NOMO-1 treated with DMSO at 0.1 percent for 48 hours (cell line): ENCODE results near the gene KIT.
A peak's percentile ranks its signal among the peaks of the same experiment; 100 is the strongest.

Source experiments
- DNase-seq: peaks from one replicate; lab custom pipeline; 2025; ENCODE audit not compliant: unreplicated experiment; lab: John Stamatoyannopoulos, UW

Gene KIT

DNA sequence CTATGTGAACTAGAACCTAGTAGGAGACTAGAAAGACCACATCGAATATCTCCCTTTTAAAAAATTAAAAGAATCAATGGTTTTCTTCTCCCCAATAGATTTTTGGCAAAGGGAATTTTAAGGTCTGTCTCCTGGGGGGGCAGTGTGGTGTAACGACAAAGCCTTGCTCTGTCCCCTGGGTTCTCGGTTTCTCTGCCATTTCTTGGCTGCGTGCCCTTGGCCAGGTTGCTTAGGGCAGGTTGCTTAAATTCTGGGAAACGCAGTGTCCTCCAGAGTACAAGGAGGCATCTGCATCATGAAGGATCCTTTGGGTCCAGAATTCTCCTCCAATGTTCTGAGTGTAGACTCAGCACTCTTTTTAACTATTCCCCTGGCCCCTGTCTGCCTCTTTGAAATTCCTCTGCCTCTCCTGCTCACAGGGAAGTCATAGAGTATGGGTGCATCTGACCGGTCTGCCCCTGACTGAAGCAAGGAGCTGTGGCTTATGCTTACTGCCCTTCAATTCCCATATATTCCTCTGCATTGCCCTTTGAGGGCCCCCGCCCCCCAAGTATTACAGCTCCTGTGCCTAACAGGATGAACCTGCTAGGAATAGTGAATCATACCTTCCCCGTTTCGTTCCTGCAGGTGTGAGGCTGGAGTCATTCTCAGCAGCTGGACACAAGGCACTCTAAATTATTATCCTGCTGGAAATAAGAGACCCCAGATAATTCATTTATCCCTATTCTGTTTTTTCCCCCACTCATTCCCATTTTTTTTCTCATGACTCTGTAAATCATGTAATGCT is 2.2 kb downstream of the KIT start:
- DNase-seq = no peak

DNA sequence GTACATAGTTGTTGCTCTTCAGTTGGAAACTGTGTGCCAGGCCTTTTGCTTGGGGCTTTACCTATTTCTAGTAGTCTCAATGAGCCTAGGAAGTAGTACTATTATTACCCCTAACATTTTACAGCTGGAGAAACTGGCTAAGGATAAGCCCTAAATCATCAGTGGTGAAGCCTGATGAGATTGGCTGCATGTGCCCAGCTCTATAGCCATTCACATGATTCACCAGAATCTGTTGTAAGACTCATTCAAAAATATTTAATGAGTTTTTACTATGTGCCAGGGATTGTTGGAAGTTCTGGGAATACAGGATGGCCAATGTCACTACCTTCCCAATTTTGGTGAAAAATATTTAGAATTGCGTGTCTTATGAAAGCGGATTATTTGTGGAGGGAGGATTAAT is 2.8 kb downstream of the KIT start:
- DNase-seq = no peak

DNA sequence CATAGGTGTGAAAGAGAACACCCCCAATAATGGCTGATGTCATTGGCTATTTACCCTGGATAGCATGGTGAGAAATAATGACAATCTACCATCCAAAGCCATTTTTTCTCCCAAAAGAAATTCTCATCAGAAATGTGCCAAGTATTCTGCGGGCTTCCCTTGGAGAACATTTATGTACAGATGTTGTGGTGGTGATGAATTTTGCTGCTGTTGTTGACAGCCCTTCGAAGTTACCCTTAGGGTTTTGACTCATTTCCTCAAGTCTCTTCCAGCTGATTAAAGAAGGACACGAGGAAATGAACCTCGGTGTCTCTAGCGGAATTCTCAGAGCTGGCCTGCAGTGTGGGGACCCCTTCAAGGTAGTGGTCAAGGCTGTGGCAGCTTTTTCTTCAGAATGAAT is 3.4 kb downstream of the KIT start:
- no peak for DNase-seq

DNA sequence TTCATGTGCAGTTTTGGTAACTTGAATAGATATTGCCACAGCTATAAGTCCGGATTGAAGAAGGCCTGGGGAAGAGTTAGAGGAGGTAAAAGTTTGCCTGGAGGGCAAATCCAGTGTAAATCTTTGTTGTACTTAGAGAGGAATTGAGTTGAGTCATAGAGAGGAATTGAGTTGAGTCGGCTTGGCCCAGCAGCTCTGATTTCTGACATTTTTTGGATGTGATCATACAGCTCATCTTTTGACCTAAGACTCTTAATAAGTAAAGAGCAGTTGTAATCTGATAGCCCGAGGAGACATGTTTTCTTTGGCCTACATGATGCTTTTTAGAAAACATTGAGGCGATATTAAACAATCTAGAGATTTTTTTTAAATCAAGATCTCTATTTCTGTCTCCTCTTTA is 3.9 kb downstream of the KIT start:
- DNase-seq = no peak

DNA sequence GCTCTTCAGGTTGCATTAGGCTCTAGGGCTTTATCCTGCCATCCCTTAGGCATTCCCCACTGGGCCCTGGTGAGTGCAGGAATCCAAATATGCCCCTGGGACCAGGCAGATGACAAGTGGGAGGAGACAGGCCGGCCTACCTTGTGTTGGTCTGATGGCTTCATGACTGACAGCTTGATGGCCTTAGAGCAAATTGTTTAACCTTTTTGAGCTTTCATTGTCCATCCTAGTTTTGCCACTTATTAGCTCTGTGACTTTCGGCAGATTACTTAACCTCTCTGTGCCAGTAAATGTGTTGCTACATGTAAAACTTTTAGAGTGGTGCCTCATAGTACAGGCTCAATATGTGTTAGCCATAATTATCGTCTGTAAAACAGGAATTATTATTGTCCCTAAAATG is 4.4 kb downstream of the KIT start:
- no peak for DNase-seq

DNA sequence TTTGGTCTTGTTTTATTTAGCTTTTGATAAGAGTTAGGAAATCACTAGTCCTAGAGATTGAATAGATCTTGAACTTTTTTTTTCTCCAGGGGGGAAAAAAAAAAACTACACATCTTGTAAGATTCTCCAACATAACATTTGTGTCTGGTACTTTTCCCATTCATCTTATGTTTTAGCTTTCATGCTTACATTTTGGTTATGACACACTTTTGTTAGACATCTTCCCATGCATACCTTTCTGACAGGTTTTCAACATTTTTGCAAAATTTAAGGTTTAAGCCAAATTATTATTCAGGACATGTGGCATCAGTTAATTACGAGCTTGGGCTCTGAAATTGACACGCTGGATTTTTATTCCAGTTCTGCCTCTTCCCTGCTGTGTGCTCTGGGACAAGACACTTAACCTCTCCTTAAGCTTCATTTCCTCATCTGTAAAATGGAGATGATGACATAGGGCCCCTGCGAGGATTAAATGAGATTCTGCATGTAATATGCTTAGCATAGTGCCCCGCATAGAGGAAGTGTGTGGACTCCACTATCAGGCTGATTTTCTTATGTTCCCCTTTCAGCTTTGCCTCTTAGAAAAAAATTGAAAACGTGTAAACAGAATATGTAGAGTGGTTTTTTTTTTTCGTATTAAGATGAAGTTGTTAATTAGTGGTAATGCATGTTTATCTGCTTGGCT is 5.3 kb downstream of the KIT start:
- DNase-seq = peak; percentile 87

DNA sequence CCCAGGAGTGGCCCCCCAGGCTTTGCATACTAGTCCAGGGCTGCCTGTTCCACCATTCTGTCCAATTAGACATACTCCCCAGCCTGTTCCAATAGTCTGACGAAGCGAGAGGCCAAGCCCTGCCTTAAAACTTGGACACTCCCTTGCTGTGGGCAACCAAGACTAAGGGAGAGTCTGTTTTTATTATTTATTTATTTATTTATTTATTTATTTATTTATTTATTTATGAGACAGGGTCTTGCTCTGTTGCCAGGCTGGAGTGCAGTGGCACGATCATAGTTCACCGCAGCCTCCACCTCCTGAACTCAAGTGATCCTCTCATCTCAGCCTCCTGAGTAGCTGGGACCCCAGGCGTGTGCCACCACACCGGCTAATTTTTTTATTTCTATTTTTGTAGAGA is 6.6 kb downstream of the KIT start:
- DNase-seq = no peak

DNA sequence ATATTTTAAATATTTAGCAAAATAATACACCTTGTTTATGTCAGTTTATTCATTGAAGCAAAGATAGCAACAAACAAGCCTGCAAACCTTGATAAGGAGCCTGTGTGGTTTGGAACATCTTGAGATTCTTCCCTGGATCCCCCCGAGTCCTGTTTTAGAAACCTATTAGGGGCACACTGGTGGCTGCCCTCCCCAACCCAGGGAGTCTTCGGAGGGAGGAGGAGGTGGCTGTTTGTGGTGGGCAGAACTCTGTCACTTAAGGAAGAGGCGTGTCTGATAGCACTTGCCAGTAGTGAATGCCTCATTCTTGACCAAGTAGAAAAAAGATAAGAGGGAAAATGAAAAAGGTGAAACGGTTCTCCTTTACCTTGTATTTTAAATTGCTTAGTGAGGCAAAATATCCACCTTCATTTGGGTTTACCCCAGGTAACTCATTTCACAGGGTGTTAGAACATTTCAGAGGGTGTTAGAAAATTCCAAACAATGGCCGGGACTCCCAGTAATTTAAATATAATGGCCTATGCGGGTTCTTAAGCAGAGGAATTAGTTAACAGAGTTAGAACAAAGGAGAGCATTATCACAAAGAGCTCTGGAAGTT is 10.4 kb downstream of the KIT start:
- DNase-seq = no peak

DNA sequence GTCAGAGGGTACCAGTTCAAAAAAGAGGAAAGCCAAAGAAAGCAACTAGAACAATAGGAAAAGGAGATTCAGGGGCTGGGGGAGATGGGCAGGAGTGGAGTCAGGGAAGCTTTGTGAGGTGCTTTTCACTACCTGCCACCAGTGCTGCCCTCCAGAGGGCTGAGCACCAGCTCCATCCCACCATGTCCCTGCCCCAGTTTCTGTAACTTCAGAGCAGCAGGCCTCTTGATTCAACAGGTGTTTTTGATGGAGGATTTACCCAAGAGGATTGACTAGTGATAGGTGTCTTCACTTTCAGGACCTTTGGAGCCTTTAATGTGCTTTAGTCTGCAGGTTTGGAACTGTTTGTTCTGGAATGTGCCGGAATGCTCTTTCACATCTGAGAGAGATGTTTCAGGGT is 12.1 kb downstream of the KIT start:
- DNase-seq = no peak

DNA sequence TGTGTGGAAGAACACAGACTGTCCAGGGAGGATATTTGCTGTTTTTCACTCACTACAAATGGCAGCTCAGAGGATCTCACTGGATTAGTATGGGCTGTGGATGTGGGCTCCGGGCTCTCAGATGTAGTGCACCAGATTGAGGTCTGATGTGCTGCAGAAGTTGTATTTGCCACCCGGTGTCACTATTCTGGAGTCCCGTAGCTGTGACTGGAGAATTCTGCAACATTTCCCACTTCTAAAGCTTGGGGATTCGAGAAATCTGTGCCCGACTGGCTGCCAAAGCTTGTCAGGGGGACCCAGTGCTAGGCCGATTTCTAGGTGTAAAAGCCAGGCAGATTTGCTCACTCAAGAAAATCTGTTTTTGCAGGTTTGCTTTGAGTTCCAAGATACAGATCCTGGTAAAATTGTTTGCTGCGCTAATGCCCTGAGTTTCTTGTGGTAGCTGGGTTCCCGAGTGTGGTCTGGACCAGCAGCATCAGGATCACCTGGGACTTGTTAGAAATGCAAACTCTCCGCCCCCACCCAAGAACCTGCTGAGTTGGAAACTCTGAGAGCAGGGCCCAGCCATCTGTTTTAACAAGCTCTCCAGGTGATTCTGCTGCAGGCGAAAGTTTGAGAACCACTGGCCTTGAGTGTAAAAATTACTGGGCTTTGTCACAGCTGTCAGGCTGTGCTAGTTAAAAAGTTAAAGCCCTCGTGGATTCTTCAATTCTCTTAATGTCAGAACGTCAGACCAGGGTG is 18.1 kb downstream of the KIT start:
- DNase-seq = no peak

DNA sequence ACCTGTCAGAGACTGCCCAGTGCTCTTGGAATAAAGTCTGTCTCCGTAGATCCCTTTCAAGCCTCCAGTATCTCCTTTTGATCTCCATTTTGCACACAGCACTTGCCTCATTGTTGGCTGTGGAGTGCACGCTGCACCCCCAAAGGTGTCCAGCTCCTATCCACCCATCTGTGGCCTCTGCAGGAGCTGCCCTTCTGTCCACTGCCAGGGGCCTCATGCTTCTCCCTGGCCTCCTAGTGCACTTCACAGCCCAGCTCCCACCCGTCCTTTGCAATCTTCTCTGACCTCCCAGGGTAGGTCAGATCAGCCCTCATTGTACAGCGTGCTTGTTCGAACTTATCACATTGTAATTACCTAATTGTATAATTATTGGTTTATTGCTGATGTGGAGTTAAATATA is 18.9 kb downstream of the KIT start:
- no peak for DNase-seq

DNA sequence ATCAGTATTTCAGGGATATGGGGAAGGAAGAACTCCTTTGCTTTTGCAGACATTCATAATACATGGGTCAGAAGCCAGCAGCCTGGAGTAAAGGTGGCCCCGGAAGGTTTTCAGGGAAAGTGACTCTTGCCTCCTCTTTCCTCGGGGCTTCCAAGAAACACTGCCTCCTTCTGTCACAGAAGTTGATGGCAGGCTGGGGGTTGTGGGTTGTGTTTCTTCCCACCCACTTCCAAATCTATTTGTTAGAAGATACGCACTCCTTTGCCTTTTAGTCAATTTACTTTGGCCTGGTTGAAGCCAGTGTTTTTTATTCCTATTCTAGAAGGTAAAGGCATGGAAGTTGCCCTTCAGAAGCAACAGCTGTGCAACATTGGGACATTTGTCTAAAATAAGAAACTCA is 19.7 kb downstream of the KIT start:
- DNase-seq = no peak

DNA sequence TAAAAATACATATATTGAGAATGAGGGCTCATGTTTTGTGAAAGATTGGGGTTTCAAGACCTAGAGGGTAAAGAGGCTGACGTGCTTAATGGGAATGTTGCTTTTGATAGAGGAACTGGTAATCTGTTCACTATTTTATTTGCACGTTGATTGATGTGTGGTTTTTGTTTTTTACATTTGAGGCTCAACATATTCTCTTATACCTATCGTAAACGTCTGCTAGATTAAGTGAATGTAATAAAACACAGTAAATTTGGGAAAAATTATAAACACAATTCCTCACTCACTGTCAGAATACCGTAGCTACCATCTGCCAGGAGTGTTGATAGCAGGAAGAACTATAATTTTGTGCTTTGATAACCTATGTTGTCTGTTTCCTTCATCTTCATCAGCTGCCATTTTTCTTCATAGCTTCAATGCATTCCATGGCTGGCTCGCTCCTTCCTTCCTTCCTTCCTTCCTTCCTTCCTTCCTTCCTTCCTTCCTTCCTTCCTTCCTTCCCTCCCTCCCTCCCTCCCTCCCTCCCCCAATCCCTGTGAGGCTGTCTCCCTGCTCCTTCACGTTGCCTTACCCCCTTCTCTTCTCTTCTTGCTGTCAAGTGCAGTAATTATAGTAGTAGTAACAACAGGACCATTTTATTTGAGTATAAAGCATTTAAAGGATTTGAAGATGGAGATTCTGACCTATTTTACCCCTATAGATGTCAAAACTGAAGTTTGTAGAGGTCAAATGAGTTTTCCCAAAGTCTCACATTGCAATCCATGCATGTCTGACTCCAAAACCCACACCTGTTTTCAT is 20.3 kb downstream of the KIT start:
- no peak for DNase-seq

DNA sequence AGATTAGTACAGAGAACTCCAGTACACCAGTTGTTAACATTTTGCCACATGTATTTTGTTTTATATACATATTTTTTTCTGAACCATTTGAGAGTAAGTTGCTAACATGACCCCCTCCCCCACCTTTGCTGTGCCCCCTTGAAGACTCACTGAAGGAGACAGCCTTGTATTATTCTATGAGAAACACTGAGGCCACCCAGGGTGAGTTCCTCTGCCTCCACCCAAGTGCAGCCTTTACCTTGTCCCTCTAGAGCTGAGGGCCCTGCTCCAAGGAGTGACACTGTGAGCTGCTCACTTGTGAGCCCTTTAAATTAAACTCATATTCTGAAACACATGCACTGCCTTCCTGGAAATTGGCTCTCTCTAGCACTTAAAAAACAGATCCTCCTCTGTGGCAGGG is 21.1 kb downstream of the KIT start:
- DNase-seq = no peak

DNA sequence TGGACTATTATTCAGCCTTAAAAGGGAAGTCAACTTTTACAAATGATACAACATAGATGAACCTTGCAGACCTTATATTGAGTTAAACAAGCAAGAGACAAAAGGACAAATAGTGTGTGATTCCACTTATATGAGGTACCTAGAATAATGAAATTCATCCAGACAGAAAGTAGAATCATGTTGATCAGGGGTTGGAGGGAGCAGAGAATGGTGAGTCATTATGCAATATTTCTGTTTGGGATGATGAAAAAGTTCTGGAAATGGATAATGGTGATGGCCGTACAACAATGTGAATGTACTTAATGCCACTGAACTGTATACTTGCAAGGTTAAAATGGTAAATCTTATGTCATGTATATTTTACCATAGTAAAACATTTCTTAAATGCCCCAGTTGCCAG is 22.1 kb downstream of the KIT start:
- DNase-seq = no peak

DNA sequence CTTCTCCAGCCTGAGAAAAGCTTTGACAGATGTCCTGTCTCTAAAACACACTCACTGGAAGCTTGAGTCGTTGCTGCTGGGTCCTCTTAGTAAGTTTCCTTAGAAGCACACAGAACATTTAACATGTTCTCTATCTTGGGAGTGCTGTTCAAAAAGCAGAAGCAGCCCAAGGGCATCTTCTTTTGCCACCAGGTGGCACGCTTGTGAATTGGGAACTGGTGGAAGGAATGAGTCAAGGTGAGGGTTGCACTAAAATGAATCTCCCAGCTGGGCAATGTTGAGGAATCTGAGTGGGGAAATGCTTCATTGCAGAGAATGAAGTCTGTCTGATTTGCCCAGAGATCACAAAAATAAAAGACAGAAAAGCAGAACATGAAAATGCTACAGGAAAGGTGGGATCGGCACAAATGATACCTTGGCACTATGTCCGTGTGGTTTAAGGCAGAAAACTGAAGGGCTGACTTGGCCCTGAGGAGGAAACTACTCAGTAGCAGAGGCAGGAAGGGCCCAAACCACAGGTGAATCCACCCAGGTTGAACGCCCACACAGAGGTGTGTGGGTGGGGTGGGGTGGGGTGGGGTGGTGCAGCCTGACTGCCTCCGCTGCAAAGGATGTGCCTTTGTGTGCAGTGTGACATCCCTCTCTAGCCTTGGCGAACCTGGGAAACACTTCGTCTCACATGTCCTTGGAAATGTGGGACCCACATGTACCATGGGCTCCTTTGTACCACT is 26.0 kb downstream of the KIT start:
- peak; percentile 87 for DNase-seq

DNA sequence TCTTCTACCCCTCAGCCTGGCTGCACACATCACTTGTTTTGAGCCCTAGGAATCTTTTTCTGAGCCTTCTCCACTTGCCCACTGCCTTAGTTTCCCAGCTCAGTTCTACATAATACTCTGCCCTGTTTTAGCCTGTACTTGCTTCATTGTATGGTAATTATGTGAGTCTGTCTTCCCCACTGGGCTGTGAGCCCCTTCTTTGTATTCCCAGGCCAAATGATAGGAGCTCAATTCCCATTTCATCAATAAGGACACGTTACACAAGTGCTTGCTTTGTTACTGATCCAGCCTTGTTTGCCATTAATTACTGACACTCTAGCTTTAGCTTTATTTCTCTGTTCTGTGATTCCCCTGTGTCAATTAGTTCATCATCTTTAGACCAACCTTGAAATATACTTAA is 28.1 kb downstream of the KIT start:
- no peak for DNase-seq

DNA sequence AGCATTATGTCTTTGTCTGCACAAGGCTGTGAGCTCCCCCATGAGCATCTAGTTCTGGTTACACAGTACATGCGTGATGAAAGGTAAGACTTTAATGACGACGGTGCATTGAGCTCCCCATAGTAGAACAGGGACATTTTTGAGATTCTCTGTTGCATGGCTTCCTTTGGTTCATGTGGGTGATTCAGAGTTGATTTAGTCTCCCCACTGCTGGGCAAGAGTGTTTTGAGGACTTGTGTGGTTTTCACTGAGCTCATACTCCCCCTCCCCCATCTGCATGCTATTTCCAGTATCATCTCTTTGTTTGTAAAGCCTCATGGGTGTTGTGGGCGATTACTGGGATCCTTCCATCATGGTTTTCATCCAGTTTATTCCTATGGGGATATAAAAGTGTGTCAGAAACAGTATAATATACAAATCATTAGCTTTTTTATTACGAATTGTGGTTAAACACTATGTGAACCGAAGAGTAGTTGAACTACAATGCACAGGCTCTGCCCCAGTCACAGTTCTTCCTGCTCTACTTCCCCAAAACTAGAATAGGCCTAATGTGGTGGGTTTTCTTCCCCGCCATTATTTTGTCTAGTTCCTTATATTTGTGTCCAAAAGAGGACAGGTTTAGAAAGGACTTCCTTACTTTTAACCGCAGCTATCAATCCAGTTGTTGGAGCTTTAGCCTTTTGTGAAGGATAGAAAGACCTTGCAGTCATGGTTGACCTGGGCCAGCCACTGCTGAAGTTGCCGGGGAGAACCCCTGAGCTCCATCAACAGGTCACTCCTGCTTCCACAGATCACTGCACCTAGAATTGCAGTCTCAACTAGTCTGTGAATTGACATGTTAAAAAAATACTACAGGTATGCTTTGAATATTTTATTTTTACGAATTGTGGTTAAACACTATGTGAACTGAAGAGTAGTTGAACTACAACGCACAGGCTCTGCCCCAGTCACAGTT is 30.4 kb downstream of the KIT start:
- DNase-seq = peak; percentile 96

DNA sequence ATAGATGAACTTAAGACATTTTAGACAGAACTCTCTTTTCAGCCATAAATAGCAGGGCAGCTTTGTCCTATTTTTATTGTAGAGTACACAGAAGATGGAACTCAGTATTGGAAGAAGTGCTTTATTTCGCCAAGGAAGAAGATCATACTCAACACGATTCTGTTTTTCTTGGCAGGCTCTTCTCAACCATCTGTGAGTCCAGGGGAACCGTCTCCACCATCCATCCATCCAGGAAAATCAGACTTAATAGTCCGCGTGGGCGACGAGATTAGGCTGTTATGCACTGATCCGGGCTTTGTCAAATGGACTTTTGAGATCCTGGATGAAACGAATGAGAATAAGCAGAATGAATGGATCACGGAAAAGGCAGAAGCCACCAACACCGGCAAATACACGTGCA is 37.6 kb downstream of the KIT start:
- no peak for DNase-seq
